Measurements from ENCODE around the gene DDAH1. TPM values are rescaled to one million over a fixed set of nuclear protein-coding genes. Genes with fewer than 3 reads are reported as not detected.

DDAH1 gene
- total RNA-seq, 2 experiments from 2014 or later = not detected

GRCh38 chr1:85340427-85340826 is 124.5 kb downstream of the DDAH1 start:
- no peak for ATAC-seq (ENCODE audit: poor library complexity)
- peaks cover 27% of the 10 kb centered on the region for H3K27me3 Mint-ChIP-seq
- H3K36me3 Mint-ChIP-seq (ENCODE audit: low read depth) = no peaks in the 10 kb centered on the region
- no peak overlapping the region for H3K4me3 ChIP-seq (ENCODE audit: low read length)
- CTCF ChIA-PET = no interaction called here
- no peak for DNase-seq
- no peaks in the 10 kb centered on the region for H3K27me3 ChIP-seq (ENCODE audit: control insufficient read depth in 1 of 2, insufficient read depth in 2 of 2, low read length in 2 of 2)
- TF ChIP-seq CTCF (IDR thresholded peaks at IDR 0.05) = no peak
- H3K27ac Mint-ChIP-seq = no peak overlapping the region
- no peaks in the 10 kb centered on the region for H3K9me3 ChIP-seq (ENCODE audit: control insufficient read depth in 1 of 2, insufficient read depth in 1 of 2, low read length in 2 of 2)
- H3K4me1 ChIP-seq (ENCODE audit: insufficient read depth, low read length) = no peaks in the 10 kb centered on the region
- no peaks in the 10 kb centered on the region for H3K4me1 Mint-ChIP-seq (ENCODE audit: low read depth)
- intact Hi-C loops (cut with DNase I, micrococcal nuclease) = no loop called here
- no peaks in the 10 kb centered on the region for H3K9me3 Mint-ChIP-seq
- POLR2A ChIA-PET = no interaction called here
- H3K27ac ChIP-seq (ENCODE audit: low read depth in 1 of 2, low read length in 2 of 2) = no peak overlapping the region
- no peak overlapping the region for H3K4me3 Mint-ChIP-seq
- H3K36me3 ChIP-seq (ENCODE audit: insufficient read depth, low read length) = no peaks in the 10 kb centered on the region

- no peak for ATAC-seq (ENCODE audit: poor library complexity)
- no peaks in the 10 kb centered on the region for H3K36me3 Mint-ChIP-seq (ENCODE audit: low read depth)
- DNase-seq = no peak
- H3K4me1 ChIP-seq (ENCODE audit: insufficient read depth, low read length) = no peaks in the 10 kb centered on the region
- no peak overlapping the region for H3K4me3 Mint-ChIP-seq
- H3K9me3 ChIP-seq (ENCODE audit: control insufficient read depth in 1 of 2, insufficient read depth in 1 of 2, low read length in 2 of 2) = no peaks in the 10 kb centered on the region
- no peak overlapping the region for H3K27ac ChIP-seq (ENCODE audit: low read depth in 1 of 2, low read length in 2 of 2)
- H3K27me3 Mint-ChIP-seq = peaks cover 27% of the 10 kb centered on the region
- H3K27me3 ChIP-seq (ENCODE audit: control insufficient read depth in 1 of 2, insufficient read depth in 2 of 2, low read length in 2 of 2) = no peaks in the 10 kb centered on the region
- intact Hi-C loops (cut with DNase I, micrococcal nuclease) = no loop called here
- H3K27ac Mint-ChIP-seq = no peak overlapping the region
- H3K36me3 ChIP-seq (ENCODE audit: insufficient read depth, low read length) = no peaks in the 10 kb centered on the region
- no peak overlapping the region for H3K4me3 ChIP-seq (ENCODE audit: low read length)
- ChIA-PET POLR2A (no interaction called here), CTCF (no interaction called here)
- no peak for TF ChIP-seq CTCF (IDR thresholded peaks at IDR 0.05)
- peaks cover 3% of the 10 kb centered on the region for H3K4me1 Mint-ChIP-seq (ENCODE audit: low read depth)
- H3K9me3 Mint-ChIP-seq = no peaks in the 10 kb centered on the region
Observed at GRCh38 chr1:85339656-85340399, 125.1 kb downstream of the DDAH1 start.

GRCh38 chr1:85339089-85339488 is 125.9 kb downstream of the DDAH1 start:
- Mint-ChIP-seq H3K27me3 (peaks cover 27% of the 10 kb centered on the region), H3K36me3 (ENCODE audit: low read depth) (no peaks in the 10 kb centered on the region), H3K4me3 (no peak overlapping the region), H3K4me1 (ENCODE audit: low read depth) (peaks cover 10% of the 10 kb centered on the region), H3K27ac (no peak overlapping the region), H3K9me3 (no peaks in the 10 kb centered on the region)
- ATAC-seq (ENCODE audit: poor library complexity) (no peak), DNase-seq (no peak)
- peaks cover 0 to under 1% of the 10 kb centered on the region in 2 experiments for H3K9me3 ChIP-seq (ENCODE audit: control insufficient read depth in 1 of 2, insufficient read depth in 1 of 2, low read length in 2 of 2)
- H3K4me3 ChIP-seq (ENCODE audit: low read length) = no peak overlapping the region
- no peaks in the 10 kb centered on the region for H3K27me3 ChIP-seq (ENCODE audit: control insufficient read depth in 1 of 2, insufficient read depth in 2 of 2, low read length in 2 of 2)
- ChIA-PET POLR2A (no interaction called here), CTCF (interaction anchor here (1.2 kb wide), 1 partner anchor 16 kb away, joined by 3 read pairs; no protein-coding TSS in a partner anchor)
- no peaks in the 10 kb centered on the region for H3K36me3 ChIP-seq (ENCODE audit: insufficient read depth, low read length)
- H3K4me1 ChIP-seq (ENCODE audit: insufficient read depth, low read length) = no peaks in the 10 kb centered on the region
- intact Hi-C loops (cut with DNase I, micrococcal nuclease) = no loop called here
- TF ChIP-seq CTCF (IDR thresholded peaks at IDR 0.05) = no peak
- no peak overlapping the region for H3K27ac ChIP-seq (ENCODE audit: low read depth in 1 of 2, low read length in 2 of 2)
